Uterus (tissue), 2 donors: ENCODE measurements around the gene KRT1.

Experiments used
- POLR2A ChIP-seq, 2 donors: fragments of 450-650 bp; IDR thresholded peaks; one replicate each; pipeline ENCODE4 v1.6.1; 2016; ENCODE audit warnings: antibody characterized with exemption in 2 of 2, mild to moderate bottlenecking in 1 of 2, moderate library complexity in 1 of 2
- TF ChIP-seq, protein P1 (sequence below), 4 experiments: fragments of 200-600 bp in 2 of 4; fragments of 450-650 bp in 2 of 4; sonication (generic) in 2 of 4; IDR thresholded peaks; one replicate each; pipeline ENCODE4 v1.5.1; 2016 to 2019; ENCODE audit warnings: antibody characterized with exemption in 4 of 4, mild to moderate bottlenecking in 2 of 4, moderate library complexity in 1 of 4

DNA sequence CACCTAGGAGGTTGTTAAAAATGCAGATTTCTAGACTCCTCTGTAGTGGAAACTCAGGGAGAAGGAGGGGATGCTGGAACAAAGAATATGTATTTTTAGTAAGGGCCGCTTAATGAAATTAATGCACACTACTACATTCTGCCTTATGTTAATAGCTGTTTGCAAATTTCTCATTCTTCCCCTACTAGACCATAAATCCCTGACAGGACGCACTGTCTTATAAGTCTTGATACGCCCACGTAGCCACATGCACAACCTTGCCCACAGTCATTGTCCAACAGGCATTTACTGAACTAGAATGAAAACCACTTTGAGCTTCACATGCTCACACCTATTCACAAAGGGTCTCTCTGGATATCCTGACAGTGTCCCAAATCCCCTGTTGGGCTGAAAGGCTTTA, 38.7 kb downstream of the KRT1 start:
- TF ChIP-seq, protein P1, sequence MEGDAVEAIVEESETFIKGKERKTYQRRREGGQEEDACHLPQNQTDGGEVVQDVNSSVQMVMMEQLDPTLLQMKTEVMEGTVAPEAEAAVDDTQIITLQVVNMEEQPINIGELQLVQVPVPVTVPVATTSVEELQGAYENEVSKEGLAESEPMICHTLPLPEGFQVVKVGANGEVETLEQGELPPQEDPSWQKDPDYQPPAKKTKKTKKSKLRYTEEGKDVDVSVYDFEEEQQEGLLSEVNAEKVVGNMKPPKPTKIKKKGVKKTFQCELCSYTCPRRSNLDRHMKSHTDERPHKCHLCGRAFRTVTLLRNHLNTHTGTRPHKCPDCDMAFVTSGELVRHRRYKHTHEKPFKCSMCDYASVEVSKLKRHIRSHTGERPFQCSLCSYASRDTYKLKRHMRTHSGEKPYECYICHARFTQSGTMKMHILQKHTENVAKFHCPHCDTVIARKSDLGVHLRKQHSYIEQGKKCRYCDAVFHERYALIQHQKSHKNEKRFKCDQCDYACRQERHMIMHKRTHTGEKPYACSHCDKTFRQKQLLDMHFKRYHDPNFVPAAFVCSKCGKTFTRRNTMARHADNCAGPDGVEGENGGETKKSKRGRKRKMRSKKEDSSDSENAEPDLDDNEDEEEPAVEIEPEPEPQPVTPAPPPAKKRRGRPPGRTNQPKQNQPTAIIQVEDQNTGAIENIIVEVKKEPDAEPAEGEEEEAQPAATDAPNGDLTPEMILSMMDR (IDR thresholded peaks at IDR 0.05) = no peak
- TF ChIP-seq POLR2A (IDR thresholded peaks at IDR 0.05) = no peak
